Umbilical cord (tissue), 2 donors: ENCODE results near the gene FXN. TPM values are rescaled to one million over a fixed set of nuclear protein-coding genes. Genes with fewer than 3 reads are reported as not detected.
"Not testable (repeated sequence)": the region's sequence is repeated elsewhere in the genome, so short reads cannot be mapped to it uniquely, and the experiment has no call there.

Source experiments
- DNase-seq: peaks from one replicate; pipeline ENCODE4 v3.0.0-alpha.2; 2015; ENCODE audit warnings: low spot score
- total RNA-seq: library from RNA; depleted of rRNA; stranded (reverse); fragments of >200 nt; gene quantifications from one replicate; pipeline ENCODE4 v1.2.3, GENCODE V29; 2014; ENCODE audit warnings: low replicate concordance; ENCODE audit not compliant: insufficient read depth

FXN gene
- 8.2 TPM for total RNA-seq

GRCh38 chr9:69035438-69036308, at the start of gene FXN:
FXN (plus strand) TSS chr9:69035752; CDS start chr9:69035783, 31 bp downstream.
- peak; percentile 84 for DNase-seq

GRCh38 chr9:68986949-68987348, 48.6 kb upstream of the FXN start:
- DNase-seq = not testable (repeated sequence)

- DNase-seq = no peak
These were observed 44.1 kb upstream of the FXN start for GRCh38 chr9:68991457-68991856.

- no peak for DNase-seq
These were observed 39.8 kb upstream of the FXN start for GRCh38 chr9:68995776-68996175.

- no peak for DNase-seq
These were observed 39.1 kb upstream of the FXN start for GRCh38 chr9:68996462-68996861.

GRCh38 chr9:68997666-68998065, 37.9 kb upstream of the FXN start:
- no peak for DNase-seq

GRCh38 chr9:68998385-68998784, 37.2 kb upstream of the FXN start:
- no peak for DNase-seq

GRCh38 chr9:68998812-68999211, 36.7 kb upstream of the FXN start:
- DNase-seq = no peak

- peak; percentile 85 for DNase-seq
These were observed 36.0 kb upstream of the FXN start for GRCh38 chr9:68999393-69000105.

GRCh38 chr9:69001921-69002320, 33.6 kb upstream of the FXN start:
- DNase-seq = no peak

GRCh38 chr9:69003051-69003450, 32.5 kb upstream of the FXN start:
- no peak for DNase-seq

GRCh38 chr9:69004836-69005235, 30.7 kb upstream of the FXN start:
- peak; percentile 64 for DNase-seq

- DNase-seq = peak; percentile 12
These were observed 25.8 kb upstream of the FXN start for GRCh38 chr9:69009708-69010107.

- DNase-seq = no peak
These were observed 22.7 kb upstream of the FXN start for GRCh38 chr9:69012696-69013381.

- DNase-seq = no peak
These were observed 22.2 kb upstream of the FXN start for GRCh38 chr9:69013382-69013727.

GRCh38 chr9:69014013-69014412, 21.5 kb upstream of the FXN start, which contains the start of gene PRKACG:
PRKACG (minus strand) TSS chr9:69014113; CDS start chr9:69014092, 21 bp downstream.
- no peak for DNase-seq

- DNase-seq = no peak
These were observed 19.1 kb upstream of the FXN start for GRCh38 chr9:69016191-69017096.

- no peak for DNase-seq
These were observed 16.8 kb upstream of the FXN start for GRCh38 chr9:69018737-69019136.

- DNase-seq = no peak
These were observed 15.7 kb upstream of the FXN start for GRCh38 chr9:69019808-69020207.

- DNase-seq = no peak
These were observed 15.0 kb upstream of the FXN start for GRCh38 chr9:69020301-69021145.
